AG04450 (cell line): ENCODE results near the gene ZP1. TPM values are rescaled to one million over a fixed set of nuclear protein-coding genes. Genes with fewer than 3 reads are reported as not detected.

Experiments used
- CTCF ChIA-PET: fragments of 300-600, 350-600 bp; formaldehyde crosslinking; extraction: SDS; loops from one replicate; lab custom pipeline; 2022; ENCODE audit warnings: antibody characterized with exemption, inconsistent platforms; lab: Charles Lee
- POLR2A ChIA-PET: fragments of 350-600 bp; formaldehyde crosslinking; extraction: SDS; loops from one replicate; lab custom pipeline; 2021; ENCODE audit warnings: antibody characterized with exemption, inconsistent platforms; lab: Yijun Ruan, JAX
- DNase-seq: peaks from one replicate; pipeline ENCODE4 v3.0.0-alpha.2; 2011; ENCODE audit warnings: low read depth, low spot score
- H3K27ac ChIP-seq: one replicate; pipeline ENCODE4 v1.5.1; 2012; ENCODE audit warnings: low read depth, low read length, control low read depth
- H3K27me3 ChIP-seq: one replicate; pipeline ENCODE4 v1.6.0; 2012; ENCODE audit warnings: low read length; ENCODE audit not compliant: control insufficient read depth, insufficient read depth
- H3K4me3 ChIP-seq: 2 replicates; pipeline ENCODE4 v1.5.1; 2011; ENCODE audit warnings: mild to moderate bottlenecking, low read depth, low read length, control low read depth
- H3K9me3 ChIP-seq: 2 replicates; pipeline ENCODE4 v1.5.1; 2012; ENCODE audit warnings: low read length; ENCODE audit not compliant: control insufficient read depth, insufficient read depth
- CTCF ChIP-seq: IDR thresholded peaks from 2 replicates; pipeline ENCODE4 v1.5.1; 2011; ENCODE audit warnings: low read depth, low read length, control low read depth, inconsistent platforms
- polyA plus RNA-seq: library from polyadenylated mRNA; depleted of rRNA; stranded (reverse); fragments of >200 nt; gene quantifications from 2 replicates; pipeline ENCODE4 v1.2.3, GENCODE V29; 2011

Gene ZP1
- polyA plus RNA-seq, 1 experiment = 0.48 TPM

DNA sequence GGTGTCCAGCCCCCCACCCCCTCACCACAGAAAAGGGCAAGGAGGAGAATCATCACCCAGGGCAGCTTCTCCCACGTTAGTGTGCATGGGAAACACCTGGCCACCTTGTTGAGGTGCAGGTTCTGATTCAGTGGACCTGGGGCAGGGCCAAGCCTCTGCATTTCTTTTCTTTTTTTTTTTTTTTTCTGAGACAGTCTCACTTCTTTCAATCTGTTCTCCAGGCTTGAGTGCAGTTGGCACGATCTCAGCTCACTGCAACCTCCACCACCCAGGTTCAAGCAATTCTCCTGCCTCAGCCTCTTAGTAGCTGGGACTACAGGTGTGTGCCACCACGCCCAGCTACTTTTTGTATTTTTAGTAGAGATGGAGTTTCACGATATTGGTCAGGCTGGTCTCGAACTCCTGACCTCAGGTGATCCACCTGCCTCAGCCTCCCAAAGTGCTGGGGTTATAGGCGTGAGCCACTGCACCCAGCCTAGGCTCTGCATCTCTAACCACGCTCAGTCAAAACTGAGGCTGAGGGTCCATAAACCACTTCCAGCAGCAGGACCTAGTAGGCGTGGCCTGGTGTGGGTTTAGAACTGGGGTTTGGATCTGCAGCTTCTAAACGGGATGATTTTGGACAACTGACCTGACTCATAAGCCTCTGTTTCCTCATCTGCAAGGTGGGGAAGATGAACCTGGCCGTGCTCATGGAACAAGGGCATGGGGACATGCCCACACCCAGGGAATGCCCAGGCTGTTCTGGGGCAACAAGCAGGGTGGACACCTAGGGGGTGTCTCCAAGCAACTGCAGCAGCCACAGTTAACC lies 734 bp downstream of the ZP1 start:
- TF ChIP-seq CTCF = no peak
- no peak for DNase-seq
- Histone ChIP-seq H3K27ac (no peak overlapping the region), H3K4me3 (no peak overlapping the region), H3K27me3 (peaks cover 10% of the 10 kb centered on the region), H3K9me3 (no peaks in the 10 kb centered on the region; the same call in 1 of the 2 replicates)
- ChIA-PET POLR2A (interaction anchor here (0.6 kb wide), 1 partner anchor 13 kb away, joined by 3 read pairs; no protein-coding TSS in a partner anchor), CTCF (interaction anchor here (0.8 to 1.9 kb wide), 6 partner anchors 12 to 37 kb away, joined by 3 to 5 read pairs (median 4); partner anchors contain the start of gene PTGDR2)

GRCh38 chr11:60868682-60869450 lies 1.5 kb downstream of the ZP1 start:
- Histone ChIP-seq H3K4me3 (no peak overlapping the region), H3K9me3 (no peaks in the 10 kb centered on the region; the same call in 1 of the 2 replicates), H3K27ac (no peak overlapping the region), H3K27me3 (peaks cover 10% of the 10 kb centered on the region)
- no peak for TF ChIP-seq CTCF
- DNase-seq = no peak
- POLR2A ChIA-PET = no interaction called here
- CTCF ChIA-PET = interaction anchor here (0.9 to 1.9 kb wide), 4 partner anchors 13 to 38 kb away, joined by 3 to 5 read pairs (median 4); partner anchors contain the start of gene PTGDR2

GRCh38 chr11:60869451-60869825 lies 2.1 kb downstream of the ZP1 start:
- no peak for TF ChIP-seq CTCF
- CTCF ChIA-PET = interaction anchor here (1.7 to 1.9 kb wide), 2 partner anchors 18 to 38 kb away, joined by 4 to 5 read pairs; no protein-coding TSS in a partner anchor

DNA sequence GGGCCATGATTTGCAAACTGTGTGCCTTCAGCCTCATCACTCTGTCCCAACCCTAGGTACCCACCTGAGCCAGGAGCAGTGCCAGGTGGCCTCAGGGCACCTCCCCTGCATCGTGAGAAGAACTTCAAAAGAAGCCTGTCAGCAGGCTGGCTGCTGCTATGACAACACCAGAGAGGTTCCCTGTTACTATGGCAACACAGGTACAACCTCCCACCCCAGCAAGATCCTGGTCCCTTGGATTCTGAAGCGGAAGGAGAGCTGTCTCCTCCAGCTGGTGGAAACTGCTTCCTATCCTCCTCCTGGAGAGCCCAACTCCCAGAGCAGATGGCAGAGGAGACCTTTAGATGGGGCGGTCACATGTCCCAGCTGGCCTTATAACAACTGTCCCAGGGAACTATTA lies 2.9 kb downstream of the ZP1 start:
- Histone ChIP-seq H3K9me3 (no peaks in the 10 kb centered on the region; the same call in 1 of the 2 replicates), H3K27me3 (peaks cover 5% of the 10 kb centered on the region), H3K4me3 (no peak overlapping the region), H3K27ac (no peak overlapping the region)
- CTCF ChIA-PET = interaction anchor here (1.7 to 3.1 kb wide), 3 partner anchors 17 to 39 kb away, joined by 5 to 17 read pairs (median 16); no protein-coding TSS in a partner anchor
- POLR2A ChIA-PET = interaction anchor here (0.5 kb wide), 1 partner anchor 19 kb away, joined by 3 read pairs; no protein-coding TSS in a partner anchor
- no peak for TF ChIP-seq CTCF
- DNase-seq = no peak

More at GRCh38 chr11:60869451-60869825, 2.1 kb downstream of the ZP1 start:
- POLR2A ChIA-PET = no interaction called here
- Histone ChIP-seq H3K27me3 (peaks cover 6% of the 10 kb centered on the region), H3K9me3 (no peaks in the 10 kb centered on the region; the same call in 1 of the 2 replicates), H3K4me3 (no peak overlapping the region), H3K27ac (no peak overlapping the region)
- DNase-seq = no peak
